PC-9 (cell line): Measurements from ENCODE around the gene GUCY1A2.

Source experiments
- CTCF ChIP-seq: fragments of 200-600 bp; sonication (generic); conservative IDR thresholded peaks from 2 replicates; pipeline ENCODE4 v1.6.1; 2017; ENCODE audit warnings: mixed run types, antibody characterized with exemption, mild to moderate bottlenecking, moderate library complexity
- EZH2 ChIP-seq: fragments of 200-600 bp; sonication (generic); IDR thresholded peaks from 2 replicates; pipeline ENCODE4 v1.8.0; 2017; ENCODE audit warnings: antibody characterized with exemption, low read depth

GRCh38 chr11:106937111-106937510, 81.2 kb downstream of the GUCY1A2 start:
- TF ChIP-seq CTCF (no peak), EZH2 (no peak)
